Activated CD4-positive, alpha-beta T cell treated with anti-CD3 and anti-CD28 coated beads, Interleukin-2, amount 50 U/mL, for 4 hours (primary cell): Measurements from ENCODE around the gene DDIAS.
A peak's percentile ranks its signal among the peaks of the same experiment; 100 is the strongest.
"Not testable (repeated sequence)": the region's sequence is repeated elsewhere in the genome, so short reads cannot be mapped to it uniquely, and the experiment has no call there.

Experiments used
- DNase-seq, 2 experiments: peaks; one replicate each; pipeline ENCODE4 v3.0.0-alpha.2; 2020

DDIAS gene

GRCh38 chr11:82892611-82893169 is 8.8 kb upstream of the DDIAS start:
- DNase-seq, result no peak

- no peak for DNase-seq
These were observed 6.0 kb upstream of the DDIAS start for GRCh38 chr11:82895437-82896091.

GRCh38 chr11:82896183-82896582 is 5.4 kb upstream of the DDIAS start:
- no peak for DNase-seq

- no peak for DNase-seq
These were observed 3.3 kb upstream of the DDIAS start for GRCh38 chr11:82898241-82898640.

GRCh38 chr11:82899186-82899820 is 2.2 kb upstream of the DDIAS start:
- no peak for DNase-seq

GRCh38 chr11:82899957-82900276 is 1.6 kb upstream of the DDIAS start:
- no peak for DNase-seq

GRCh38 chr11:82900277-82901164 is 1.0 kb upstream of the DDIAS start, which contains the start of gene PRCP:
TSS of gene PRCP (minus strand) at chr11:82900430. CDS start at chr11:82900402, 28 bp downstream.
- peak; percentile 91 for DNase-seq

- no peak for DNase-seq
These were observed 468 bp downstream of the DDIAS start for GRCh38 chr11:82901922-82902485.

GRCh38 chr11:82902880-82903279 is 1.3 kb downstream of the DDIAS start:
- no peak for DNase-seq

- DNase-seq, result no peak
These were observed 2.5 kb downstream of the DDIAS start for GRCh38 chr11:82903843-82904586.

- no peak for DNase-seq
These were observed 4.7 kb downstream of the DDIAS start for GRCh38 chr11:82906236-82906635.

GRCh38 chr11:82906931-82907330 is 5.4 kb downstream of the DDIAS start:
- DNase-seq, result no peak

- no peak for DNase-seq
These were observed 5.8 kb downstream of the DDIAS start for GRCh38 chr11:82907371-82907770.

GRCh38 chr11:82908311-82908710 is 6.8 kb downstream of the DDIAS start:
- no peak for DNase-seq

GRCh38 chr11:82909015-82909640 is 7.6 kb downstream of the DDIAS start:
- DNase-seq, result no peak

GRCh38 chr11:82919786-82920185 is 18.2 kb downstream of the DDIAS start:
- not testable (repeated sequence) for DNase-seq

- DNase-seq, result not testable (repeated sequence)
These were observed 18.7 kb downstream of the DDIAS start for GRCh38 chr11:82920227-82920626.

GRCh38 chr11:82922396-82923173 is 21.0 kb downstream of the DDIAS start:
- DNase-seq, result not testable (repeated sequence)

- no peak for DNase-seq
These were observed 23.1 kb downstream of the DDIAS start for GRCh38 chr11:82924522-82925224.

GRCh38 chr11:82927264-82927880 is 25.8 kb downstream of the DDIAS start:
- peak in 1 of 2 experiments; percentile 2 for DNase-seq
